ENCODE data around the gene ZSWIM4. TPM values are rescaled to one million over a fixed set of nuclear protein-coding genes. Genes with fewer than 3 reads are reported as not detected.

ZSWIM4 gene
- total RNA-seq, 6 experiments from 2014 or later, result 5.0 to 6.0 (median 5.2) TPM

DNA sequence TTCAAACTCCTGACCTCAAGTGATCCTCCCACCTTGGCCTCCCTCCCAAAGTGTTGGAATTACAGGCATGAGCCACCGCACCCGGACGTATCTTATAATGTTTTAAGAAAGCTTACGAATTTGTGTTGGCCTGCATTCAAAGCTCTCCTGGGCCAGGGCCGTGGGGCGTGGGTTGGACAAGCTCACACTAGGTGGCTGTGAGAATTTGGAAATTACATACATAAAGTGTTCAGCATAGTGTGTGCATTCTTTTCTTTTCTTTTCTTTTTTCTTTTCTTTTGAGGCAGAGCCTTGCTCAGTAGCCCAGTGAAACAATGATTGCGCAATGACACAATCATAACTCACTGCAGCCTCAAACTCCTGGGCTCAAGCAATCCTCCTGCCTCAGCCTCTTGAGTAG, 2.6 kb downstream of the ZSWIM4 start:
- H3K27me3 Mint-ChIP-seq (ENCODE audit: insufficient read depth), result peaks cover 2% of the 10 kb centered on the region; the same call in 1 of the 2 replicates
- H3K4me3 Mint-ChIP-seq, result peak overlapping the region; percentile 47
- H3K4me1 Mint-ChIP-seq (ENCODE audit: low read depth), result peaks cover 39% of the 10 kb centered on the region
- peak overlapping the region; percentile 97 for H3K27ac Mint-ChIP-seq
- TF ChIP-seq, protein P1, sequence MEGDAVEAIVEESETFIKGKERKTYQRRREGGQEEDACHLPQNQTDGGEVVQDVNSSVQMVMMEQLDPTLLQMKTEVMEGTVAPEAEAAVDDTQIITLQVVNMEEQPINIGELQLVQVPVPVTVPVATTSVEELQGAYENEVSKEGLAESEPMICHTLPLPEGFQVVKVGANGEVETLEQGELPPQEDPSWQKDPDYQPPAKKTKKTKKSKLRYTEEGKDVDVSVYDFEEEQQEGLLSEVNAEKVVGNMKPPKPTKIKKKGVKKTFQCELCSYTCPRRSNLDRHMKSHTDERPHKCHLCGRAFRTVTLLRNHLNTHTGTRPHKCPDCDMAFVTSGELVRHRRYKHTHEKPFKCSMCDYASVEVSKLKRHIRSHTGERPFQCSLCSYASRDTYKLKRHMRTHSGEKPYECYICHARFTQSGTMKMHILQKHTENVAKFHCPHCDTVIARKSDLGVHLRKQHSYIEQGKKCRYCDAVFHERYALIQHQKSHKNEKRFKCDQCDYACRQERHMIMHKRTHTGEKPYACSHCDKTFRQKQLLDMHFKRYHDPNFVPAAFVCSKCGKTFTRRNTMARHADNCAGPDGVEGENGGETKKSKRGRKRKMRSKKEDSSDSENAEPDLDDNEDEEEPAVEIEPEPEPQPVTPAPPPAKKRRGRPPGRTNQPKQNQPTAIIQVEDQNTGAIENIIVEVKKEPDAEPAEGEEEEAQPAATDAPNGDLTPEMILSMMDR (IDR thresholded peaks at IDR 0.05), result no peak
- no peaks in the 10 kb centered on the region for H3K9me3 Mint-ChIP-seq
- DNase-seq, result peak; percentile 64
- H3K36me3 Mint-ChIP-seq (ENCODE audit: low read depth), result peaks cover 7% of the 10 kb centered on the region

DNA sequence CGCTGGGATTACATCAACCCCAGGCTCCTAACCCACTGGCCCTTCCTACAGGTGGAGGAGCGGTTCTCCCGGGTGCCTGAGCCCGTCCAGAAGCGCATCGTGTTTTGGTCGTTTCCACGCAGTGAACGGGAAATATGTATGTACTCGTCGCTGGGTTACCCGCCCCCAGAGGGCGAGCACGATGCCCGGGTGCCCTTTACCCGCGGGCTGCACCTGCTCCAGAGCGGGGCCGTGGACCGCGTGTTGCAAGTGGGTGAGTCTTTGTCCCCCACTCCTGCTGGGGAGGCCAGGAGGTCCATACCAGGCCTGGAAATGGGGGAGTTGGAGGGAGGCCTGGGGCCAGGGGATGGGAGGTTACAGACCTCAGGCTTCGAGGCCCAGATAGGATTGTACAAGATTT, 4.4 kb downstream of the ZSWIM4 start:
- Mint-ChIP-seq H3K27me3 (ENCODE audit: insufficient read depth) (peaks cover 2% of the 10 kb centered on the region; the same call in 1 of the 2 replicates), H3K4me3 (no peak overlapping the region), H3K9me3 (no peaks in the 10 kb centered on the region), H3K4me1 (ENCODE audit: low read depth) (peaks cover 25% of the 10 kb centered on the region), H3K27ac (no peak overlapping the region), H3K36me3 (ENCODE audit: low read depth) (peaks cover 8% of the 10 kb centered on the region)
- TF ChIP-seq, protein P1 (IDR thresholded peaks at IDR 0.05), result no peak
- no peak for DNase-seq

DNA sequence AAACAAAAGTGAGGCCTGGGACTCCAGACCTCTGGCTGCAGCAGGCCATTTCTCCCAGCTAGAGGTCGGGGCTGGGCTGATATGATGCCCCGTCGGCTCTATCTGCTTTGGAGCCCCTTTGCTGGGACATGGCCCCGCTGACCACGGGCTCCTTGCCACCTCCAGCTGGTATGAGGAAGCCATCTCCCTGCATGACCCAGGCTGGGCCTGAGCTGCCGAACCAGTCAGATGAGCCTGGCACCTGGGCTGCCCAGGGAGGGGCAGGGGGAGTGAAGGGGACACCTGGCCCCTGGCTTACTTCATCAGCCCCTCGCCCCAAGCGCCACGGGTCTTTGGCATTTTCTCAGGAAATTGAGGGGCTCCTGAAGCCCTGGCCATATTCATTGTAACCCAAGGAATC, 7.8 kb downstream of the ZSWIM4 start:
- Mint-ChIP-seq H3K27ac (no peak overlapping the region), H3K4me3 (no peak overlapping the region)
- TF ChIP-seq, protein P1 (IDR thresholded peaks at IDR 0.05), result no peak

DNA sequence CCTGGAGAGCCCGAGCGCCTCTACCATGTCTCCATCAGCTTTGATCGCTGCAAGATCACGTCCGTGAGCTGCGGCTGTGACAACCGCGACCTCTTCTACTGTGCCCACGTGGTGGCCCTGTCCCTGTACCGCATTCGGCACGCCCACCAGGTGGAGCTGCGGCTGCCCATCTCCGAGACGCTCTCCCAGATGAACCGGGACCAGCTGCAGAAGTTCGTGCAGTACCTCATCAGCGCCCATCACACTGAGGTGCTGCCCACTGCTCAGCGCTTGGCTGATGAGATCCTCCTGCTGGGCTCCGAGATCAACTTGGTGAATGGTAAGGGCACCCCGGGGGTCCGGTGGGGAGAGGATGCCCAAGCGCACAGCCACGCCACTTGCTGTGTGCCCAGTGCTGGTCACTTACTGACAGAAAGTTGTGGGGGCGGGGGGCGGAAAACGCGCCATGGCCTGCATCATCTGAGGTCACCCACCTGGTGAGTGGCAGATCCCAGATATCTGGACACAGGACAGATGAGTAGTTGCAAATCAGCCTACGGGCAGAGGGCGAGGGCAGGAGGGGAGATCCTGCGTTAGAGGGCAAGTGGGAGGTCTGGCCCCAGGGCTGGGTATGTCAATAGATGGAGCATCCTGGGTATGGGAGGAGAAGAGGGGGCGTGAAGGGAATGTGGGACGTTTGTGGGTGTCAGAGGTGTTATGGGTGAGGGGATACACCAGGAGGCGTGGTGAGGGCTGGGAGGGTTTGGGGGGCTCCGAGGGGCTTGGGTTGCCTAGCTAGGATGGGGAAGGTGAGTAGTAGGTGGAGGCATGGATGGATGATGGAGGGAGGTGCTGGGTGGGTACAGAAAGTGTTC, 9.8 kb downstream of the ZSWIM4 start:
- peaks cover 14% of the 10 kb centered on the region for H3K36me3 Mint-ChIP-seq (ENCODE audit: low read depth)
- H3K27me3 Mint-ChIP-seq (ENCODE audit: insufficient read depth), result peaks cover 2% of the 10 kb centered on the region
- no peak overlapping the region for H3K4me3 Mint-ChIP-seq
- TF ChIP-seq, protein P1 (IDR thresholded peaks at IDR 0.05), result peak; percentile 43
- DNase-seq, result no peak
- no peaks in the 10 kb centered on the region for H3K4me1 Mint-ChIP-seq (ENCODE audit: low read depth)
- H3K27ac Mint-ChIP-seq, result no peak overlapping the region
- H3K9me3 Mint-ChIP-seq, result no peaks in the 10 kb centered on the region

More for the DNA sequence above, 7.8 kb downstream of the ZSWIM4 start:
- no peaks in the 10 kb centered on the region for H3K9me3 Mint-ChIP-seq
- H3K27me3 Mint-ChIP-seq (ENCODE audit: insufficient read depth), result peaks cover 2% of the 10 kb centered on the region; the same call in 1 of the 2 replicates
- H3K36me3 Mint-ChIP-seq (ENCODE audit: low read depth), result peaks cover 14% of the 10 kb centered on the region
- peaks cover 4% of the 10 kb centered on the region for H3K4me1 Mint-ChIP-seq (ENCODE audit: low read depth)
- no peak for DNase-seq

DNA sequence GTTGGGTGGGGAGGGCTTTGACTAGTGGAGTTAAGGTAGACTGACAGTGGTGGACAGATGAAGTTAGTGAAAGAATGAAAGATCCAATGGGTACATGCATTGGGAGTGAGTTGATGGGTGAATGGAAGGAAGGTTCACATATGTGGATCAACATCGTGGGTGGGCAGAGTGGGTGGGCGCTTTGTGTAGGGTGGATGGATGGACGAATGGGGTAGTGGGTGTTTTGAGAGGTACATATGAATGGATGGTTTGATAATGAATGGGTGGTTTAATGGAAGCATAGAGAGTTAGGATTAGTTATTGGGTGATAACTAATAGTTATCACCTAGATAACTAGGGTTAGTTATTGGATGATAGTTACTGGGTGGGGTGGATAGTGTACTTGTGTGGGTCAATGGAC, 11.5 kb downstream of the ZSWIM4 start:
- H3K4me3 Mint-ChIP-seq, result no peak overlapping the region
- peaks cover 7% of the 10 kb centered on the region for H3K36me3 Mint-ChIP-seq (ENCODE audit: low read depth)
- H3K27ac Mint-ChIP-seq, result no peak overlapping the region
- H3K27me3 Mint-ChIP-seq (ENCODE audit: insufficient read depth), result peaks cover 2% of the 10 kb centered on the region
- TF ChIP-seq, protein P1 (IDR thresholded peaks at IDR 0.05), result no peak
- no peaks in the 10 kb centered on the region for H3K4me1 Mint-ChIP-seq (ENCODE audit: low read depth)
- no peaks in the 10 kb centered on the region for H3K9me3 Mint-ChIP-seq
- no peak for DNase-seq

Measured in HFFc6 (cell line).